GM18907 (cell line): Measurements from ENCODE around the gene FBXW12.

ENCODE experiments used
- ATAC-seq: cut with Tn5 transposase; IDR thresholded peaks from one replicate; pipeline ENCODE4 v1.9.1; 2021; ENCODE audit warnings: mild to moderate bottlenecking, moderate library complexity; ENCODE audit not compliant: unreplicated experiment

The FBXW12 gene

GRCh38 chr3:48432411-48433371 is 60.7 kb downstream of the FBXW12 start:
- no peak for ATAC-seq

DNA sequence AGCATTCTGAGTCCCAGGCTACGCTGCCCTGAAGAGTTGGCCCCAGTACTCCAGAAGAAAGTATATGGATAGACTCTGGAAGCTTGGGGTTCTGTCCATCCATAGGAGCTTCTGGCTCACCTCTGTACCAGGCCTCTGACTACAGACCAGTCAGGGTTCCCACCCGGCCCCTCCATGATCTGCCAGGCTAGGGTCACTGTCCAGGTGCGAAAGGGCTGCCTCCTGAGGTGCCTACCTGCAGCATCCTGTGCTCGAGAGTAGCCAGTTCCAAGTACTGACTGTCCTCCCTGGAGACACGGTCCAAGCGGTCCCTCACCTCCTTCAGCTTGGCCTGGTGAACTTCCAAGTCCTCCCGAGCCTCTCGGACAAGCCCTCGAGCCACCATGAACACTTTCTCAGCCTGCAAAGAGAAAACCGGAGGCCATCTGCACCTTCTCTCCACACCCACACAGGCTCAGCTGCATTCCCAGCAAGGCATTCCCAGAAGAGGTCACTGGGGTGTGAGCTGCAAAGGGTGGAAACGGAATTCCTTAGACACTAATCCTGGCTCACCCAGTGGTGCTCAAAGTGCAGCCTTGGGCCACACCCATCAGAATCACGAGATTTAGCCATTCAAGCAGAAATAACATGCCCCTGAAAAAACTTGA is 61.6 kb downstream of the FBXW12 start:
- ATAC-seq, result no peak

DNA sequence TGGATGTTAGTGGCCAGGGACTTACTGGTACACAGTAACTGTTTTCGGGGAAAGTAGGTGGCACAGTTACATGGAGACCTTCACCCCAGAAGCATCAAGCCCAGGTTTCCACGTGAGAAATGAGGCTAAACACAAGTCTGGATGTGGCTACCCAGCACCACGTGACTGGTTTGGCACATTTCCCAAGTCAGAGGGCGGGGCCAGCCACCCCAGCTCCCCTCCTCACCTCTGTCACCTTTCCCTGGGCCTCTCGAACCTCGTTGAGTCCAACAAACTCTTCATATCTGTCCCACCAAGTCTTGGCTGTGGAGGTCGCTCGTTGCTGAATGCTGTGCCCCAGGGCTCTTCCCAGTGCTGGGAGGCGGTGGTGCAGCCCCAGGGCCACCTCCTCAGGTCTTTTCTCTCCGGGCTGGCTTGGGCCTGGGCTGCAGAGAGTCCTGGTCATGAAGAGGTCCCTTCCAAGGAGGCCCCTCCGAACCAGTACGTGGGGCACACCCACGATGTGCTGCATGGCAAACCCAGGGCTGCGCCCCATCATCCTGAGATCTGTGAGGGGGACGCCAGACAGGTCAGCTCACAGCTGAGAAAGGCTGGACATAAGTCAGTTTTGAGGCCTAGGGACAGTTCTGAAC is 62.7 kb downstream of the FBXW12 start:
- ATAC-seq, result no peak

GRCh38 chr3:48435223-48435595 is 63.2 kb downstream of the FBXW12 start:
- no peak for ATAC-seq

- ATAC-seq, result peak; percentile 35
Measured at GRCh38 chr3:48435774-48436476, 63.9 kb downstream of the FBXW12 start.

GRCh38 chr3:48436477-48436787 is 64.4 kb downstream of the FBXW12 start:
- no peak for ATAC-seq

DNA sequence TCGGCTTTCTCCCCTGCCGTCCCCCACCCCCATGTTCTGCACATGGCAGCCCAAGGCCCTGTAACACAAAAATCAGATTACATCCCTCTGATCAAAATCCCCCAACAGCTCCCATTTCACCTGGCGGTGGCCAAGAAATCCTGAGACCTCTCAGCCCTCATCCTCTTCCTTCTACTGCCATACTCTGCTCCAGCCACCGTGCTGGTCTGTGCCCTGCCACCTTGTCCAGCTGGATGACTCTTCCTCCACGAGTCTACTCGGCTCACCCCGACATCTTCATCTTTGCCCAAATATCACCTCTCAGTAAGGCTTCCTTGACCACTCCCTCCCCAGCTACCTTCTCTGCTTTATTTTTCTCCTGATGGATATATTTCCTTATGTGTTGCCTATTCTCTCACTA is 64.8 kb downstream of the FBXW12 start:
- ATAC-seq, result no peak

- no peak for ATAC-seq
Measured at GRCh38 chr3:48437812-48438211, 65.8 kb downstream of the FBXW12 start.

DNA sequence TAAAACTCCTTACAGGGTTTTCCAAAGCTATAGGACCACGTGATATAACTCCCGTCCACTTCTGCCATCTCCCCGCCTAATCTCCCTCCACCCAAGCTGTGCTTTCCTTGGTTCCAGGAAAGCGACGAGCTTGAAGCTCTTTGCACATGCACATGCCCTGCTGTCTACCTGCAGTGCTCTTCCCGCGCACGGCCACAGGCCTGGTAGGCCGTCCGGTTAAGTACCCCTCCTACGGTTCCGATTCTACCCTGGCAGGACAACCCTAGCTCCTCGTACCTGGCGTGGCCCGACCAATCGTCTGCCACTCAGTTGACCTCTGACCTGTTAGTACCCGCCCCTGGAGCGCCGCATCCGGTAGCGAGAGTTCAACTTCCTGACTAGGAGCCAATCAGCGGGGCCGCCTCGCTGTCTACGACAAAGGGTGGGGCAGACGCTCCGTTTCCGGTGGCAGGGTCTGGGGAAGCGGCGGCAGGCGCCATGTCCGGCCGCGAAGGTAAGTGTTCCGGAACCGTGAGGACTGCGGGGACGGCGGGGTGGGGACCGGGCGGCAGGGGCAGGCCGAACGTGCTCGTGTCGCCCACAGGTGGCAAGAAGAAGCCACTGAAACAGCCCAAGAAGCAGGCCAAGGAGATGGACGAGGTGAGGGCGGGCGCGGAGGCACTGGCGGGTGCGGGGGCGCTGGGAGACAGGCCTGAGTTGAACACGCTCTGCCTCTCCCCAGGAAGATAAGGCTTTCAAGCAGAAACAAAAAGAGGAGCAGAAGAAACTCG is 68.0 kb downstream of the FBXW12 start, which contains the start of the genes CCDC51 and TMA7:
TSS of gene CCDC51 (minus strand) at position 300 of the 770 bp plus-strand sequence. CDS start 4,991 bp downstream, outside the sequence.
TSS of gene TMA7 (plus strand) at position 438 of the 770 bp plus-strand sequence. CDS start at position 478, 40 bp downstream.
- peak; percentile 93 for ATAC-seq

- peak; percentile 6 for ATAC-seq
Measured at GRCh38 chr3:48440590-48440958, 68.6 kb downstream of the FBXW12 start.

DNA sequence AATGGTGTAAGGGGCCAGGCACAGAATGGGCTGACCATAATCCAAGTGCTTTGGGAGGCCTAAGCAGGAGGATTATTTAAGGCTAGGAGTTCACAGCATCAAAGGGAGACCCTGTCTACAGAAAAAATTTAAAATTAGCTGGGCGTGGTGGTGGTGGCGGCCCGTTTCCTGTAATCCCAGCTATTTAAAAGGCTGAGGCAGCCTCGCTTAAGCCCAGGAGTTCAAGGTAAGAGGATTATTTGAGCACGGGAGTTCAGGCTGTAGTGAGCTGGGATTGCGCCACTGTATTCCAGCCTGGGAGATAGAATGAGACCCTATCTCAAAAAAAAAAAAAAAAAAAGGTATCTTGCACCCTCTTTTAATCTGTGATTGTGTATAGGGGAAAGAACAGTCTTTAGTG is 69.9 kb downstream of the FBXW12 start:
- ATAC-seq, result no peak
